Endothelial cell of umbilical vein (primary cell): ENCODE measurements around the gene CFAP20DC. TPM values are rescaled to one million over a fixed set of nuclear protein-coding genes. Genes with fewer than 3 reads are reported as not detected.

Experiments used
- BruUV-seq: library from RNA; stranded (reverse); fragments of 400-500 nt; replicated peaks from 2 replicates; lab custom pipeline; 2021; lab: Mats Ljungman, UMichigan
- CTCF ChIA-PET: fragments of 300-600, 350-600 bp; sonication (Branson Sonifier 250); formaldehyde crosslinking; loops from one replicate; lab custom pipeline; 2021; ENCODE audit warnings: antibody characterized with exemption, inconsistent platforms; lab: Charles Lee
- POLR2A ChIA-PET: fragments of 300-600, 350-600 bp; sonication (Branson Sonifier 250); formaldehyde crosslinking; loops from one replicate; lab custom pipeline; 2021; ENCODE audit warnings: antibody characterized with exemption, inconsistent platforms; lab: Charles Lee
- DNase-seq: peaks from one replicate; pipeline ENCODE4 v3.0.0-alpha.2; 2011; ENCODE audit warnings: low read depth, low spot score
- FAIRE-seq: peaks from 2 replicates; lab custom pipeline; 2011; peaks lifted over from hg19 to GRCh38; lab: Jason Lieb, UNC
- H2AFZ ChIP-seq: 2 replicates; pipeline ENCODE4 v1.6.0; 2012; ENCODE audit warnings: low read depth, low read length, control low read depth, inconsistent platforms
- H3K27ac ChIP-seq: 2 replicates; pipeline ENCODE4 v1.5.1; 2011; ENCODE audit warnings: low read depth, mild to moderate bottlenecking, control low read depth, low read length, moderate library complexity; ENCODE audit not compliant: insufficient read depth
- H3K27me3 ChIP-seq, 2 experiments: 2 replicates each; pipeline versions ENCODE4 v1.6.0 to v1.6.1; 2011; ENCODE audit warnings: low read length in 2 of 2, mixed read lengths in 1 of 2; ENCODE audit not compliant: control insufficient read depth in 2 of 2, insufficient read depth in 2 of 2
- H3K36me3 ChIP-seq, 2 experiments: 2 replicates in 1 of 2; 3 replicates in 1 of 2; pipeline ENCODE4 v1.5.1; 2011; ENCODE audit warnings: low read length in 2 of 2, mild to moderate bottlenecking in 1 of 2, moderate library complexity in 1 of 2; ENCODE audit not compliant: control insufficient read depth in 2 of 2, insufficient read depth in 2 of 2; ENCODE audit errors: extremely low read depth in 1 of 2
- H3K4me1 ChIP-seq: 3 replicates; pipeline ENCODE4 v1.5.1; 2011; ENCODE audit warnings: mild to moderate bottlenecking, low read length; ENCODE audit not compliant: control insufficient read depth, insufficient read depth; ENCODE audit errors: extremely low read depth
- H3K4me2 ChIP-seq: 2 replicates; pipeline ENCODE4 v1.6.1; 2011; ENCODE audit warnings: low read length, control low read depth, mixed read lengths; ENCODE audit not compliant: insufficient read depth
- H3K4me3 ChIP-seq, 3 experiments: fragments of 200-600 bp in 1 of 3; sonication (generic), shearing (Covaris generic) in 1 of 3; replicated peaks in 1 of 3; 2 replicates each; pipeline ENCODE4 v1.5.1; 2011 to 2016; ENCODE audit warnings: control low read depth in 3 of 3, low read length in 3 of 3, mild to moderate bottlenecking in 2 of 3, inconsistent platforms in 1 of 3, low read depth in 1 of 3, moderate library complexity in 1 of 3; ENCODE audit not compliant: insufficient read depth in 1 of 3
- H3K79me2 ChIP-seq: 2 replicates; pipeline ENCODE4 v1.6.0; 2012; ENCODE audit warnings: low read length, inconsistent platforms; ENCODE audit not compliant: control insufficient read depth, insufficient read depth
- H3K9ac ChIP-seq: replicated peaks from 2 replicates; pipeline ENCODE3; 2011; ENCODE audit warnings: low read length, control low read depth; ENCODE audit not compliant: insufficient read depth; ENCODE audit errors: extremely low read depth
- H3K9me1 ChIP-seq: replicated peaks from 3 replicates; pipeline ENCODE4 v1.6.0; 2011; ENCODE audit warnings: mild to moderate bottlenecking, low read length; ENCODE audit not compliant: control insufficient read depth, insufficient read depth; ENCODE audit errors: extremely low read depth
- H3K9me3 ChIP-seq: replicated peaks from 2 replicates; pipeline ENCODE4 v1.5.1; 2012; ENCODE audit warnings: low read length, inconsistent platforms; ENCODE audit not compliant: control insufficient read depth, insufficient read depth
- H4K20me1 ChIP-seq: replicated peaks from 2 replicates; pipeline ENCODE3; 2011; ENCODE audit warnings: mild to moderate bottlenecking, low read length; ENCODE audit not compliant: control insufficient read depth, insufficient read depth; ENCODE audit errors: extremely low read depth
- EZH2 ChIP-seq: IDR thresholded peaks from 2 replicates; pipeline ENCODE4 v1.6.1; 2012; ENCODE audit warnings: borderline replicate concordance, low read depth, mild to moderate bottlenecking, moderate library complexity, low read length, inconsistent platforms; ENCODE audit not compliant: severe bottlenecking
- FOS ChIP-seq: IDR thresholded peaks from 2 replicates; pipeline ENCODE4 v1.6.1; 2011; ENCODE audit warnings: mild to moderate bottlenecking, low read length, moderate library complexity, borderline replicate concordance; ENCODE audit not compliant: insufficient read depth
- GATA2 ChIP-seq: IDR thresholded peaks from 2 replicates; pipeline ENCODE4 v1.7.0; 2011; ENCODE audit warnings: low read depth, mild to moderate bottlenecking, moderate library complexity, mixed read lengths, low read length; ENCODE audit not compliant: insufficient read length, insufficient read depth
- JUN ChIP-seq: IDR thresholded peaks from 2 replicates; pipeline ENCODE4 v1.6.1; 2011; ENCODE audit warnings: borderline replicate concordance, low read depth; ENCODE audit not compliant: insufficient read length, insufficient read depth
- MAX ChIP-seq: IDR thresholded peaks from 2 replicates; pipeline ENCODE4 v1.6.1; 2011; ENCODE audit not compliant: insufficient read depth, insufficient read length
- MYC ChIP-seq: IDR thresholded peaks from one replicate; pipeline ENCODE4 v1.6.1; 2011; ENCODE audit warnings: mild to moderate bottlenecking, low read depth, low read length
- POLR2A ChIP-seq: IDR thresholded peaks from 2 replicates; pipeline ENCODE4 v1.6.1; 2012; ENCODE audit warnings: low read depth, mild to moderate bottlenecking, control low read depth, low read length
- POLR2AphosphoS5 ChIP-seq: IDR thresholded peaks from 2 replicates; pipeline ENCODE4 v1.6.1; 2012; ENCODE audit warnings: low read depth, mild to moderate bottlenecking, control low read depth, low read length, moderate library complexity; ENCODE audit not compliant: insufficient read depth
- dilution Hi-C: fragments of 300-500 bp; cut with MboI; formaldehyde crosslinking; loops from one replicate; pipeline ENCODE4 v1.15.0; 2019; ENCODE audit warnings: low sequenced_read_pairs; ENCODE audit not compliant: extremely low pct_ligation_motif_present
- intact Hi-C: fragments of 100-400 bp; cut with micrococcal nuclease; formaldehyde crosslinking; loops from one replicate; pipeline ENCODE4 v1.10.0; 2022
- polyA plus RNA-seq, 4 experiments: library from polyadenylated mRNA; depleted of rRNA in 3 of 4; stranded (reverse) in 3 of 4; unstranded in 1 of 4; fragments of >200 nt; gene quantifications; 2 replicates each; pipeline versions ENCODE4 v1.2.1 to v1.2.3, GENCODE V29; 2011 to 2012; ENCODE audit warnings: missing spikeins in 1 of 4
- total RNA-seq: library from RNA; stranded (reverse); gene quantifications from 2 replicates; pipeline ENCODE4 v1.2.3, GENCODE V29; 2021
- TF ChIP-seq, protein P1 (sequence below), 2 donors: IDR thresholded peaks; 1 replicate in 1 of 2; 2 replicates in 1 of 2; pipeline ENCODE4 v1.5.1; 2011; ENCODE audit warnings: low read length in 2 of 2, mild to moderate bottlenecking in 2 of 2, moderate library complexity in 2 of 2, control low read depth in 1 of 2, inconsistent platforms in 1 of 2, low read depth in 1 of 2; ENCODE audit not compliant: insufficient read depth in 1 of 2; ENCODE audit errors: extremely low read depth in 1 of 2

Gene CFAP20DC
- total and polyA plus RNA-seq, 2 donors (not counting 3 experiments of a cell fraction or from before 2014, with no cell fraction given) = 0.92 to 2.1 TPM

DNA sequence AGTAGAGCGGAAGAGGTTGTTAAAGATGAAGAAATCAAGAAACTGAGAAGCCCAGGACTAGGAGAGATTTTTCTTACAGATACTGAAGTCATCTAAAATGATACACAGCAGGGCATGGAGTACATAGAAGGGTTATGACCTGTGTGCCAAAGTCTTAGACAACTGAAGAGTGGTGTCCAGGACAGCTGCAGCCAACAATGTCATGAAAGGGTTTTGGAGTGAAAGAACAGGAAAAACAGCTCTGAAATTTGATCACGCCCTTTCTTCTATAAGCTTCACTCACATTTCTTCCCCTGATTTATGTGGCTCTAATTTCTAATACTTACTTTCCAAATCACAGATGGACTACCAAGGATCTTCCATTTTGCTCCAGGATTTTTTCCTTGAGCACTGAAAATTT, 3.0 kb downstream of the CFAP20DC start:
- Histone ChIP-seq H3K9me1 (no peaks in the 10 kb centered on the region), H3K27me3 (no peaks in the 10 kb centered on the region), H3K9ac (no peak overlapping the region), H3K36me3 (no peaks in the 10 kb centered on the region), H3K4me1 (peaks cover 6% of the 10 kb centered on the region), H3K4me2 (no peak overlapping the region), H3K27ac (no peak overlapping the region), H2AFZ (no peak overlapping the region), H3K4me3 (no peak overlapping the region), H3K79me2 (no peaks in the 10 kb centered on the region), H4K20me1 (no peaks in the 10 kb centered on the region), H3K9me3 (no peaks in the 10 kb centered on the region)
- ChIA-PET CTCF (interaction anchor here (0.7 kb wide), 1 partner anchor 10 kb away, joined by 3 read pairs; no protein-coding TSS in a partner anchor), POLR2A (no interaction called here)
- intact Hi-C loops = no loop called here
- FAIRE-seq = no peak
- no peak for DNase-seq
- TF ChIP-seq GATA2 (no peak), EZH2 (no peak), POLR2AphosphoS5 (no peak), MAX (no peak), FOS (no peak), MYC (no peak), POLR2A (no peak), JUN (no peak)
- TF ChIP-seq, protein P1, sequence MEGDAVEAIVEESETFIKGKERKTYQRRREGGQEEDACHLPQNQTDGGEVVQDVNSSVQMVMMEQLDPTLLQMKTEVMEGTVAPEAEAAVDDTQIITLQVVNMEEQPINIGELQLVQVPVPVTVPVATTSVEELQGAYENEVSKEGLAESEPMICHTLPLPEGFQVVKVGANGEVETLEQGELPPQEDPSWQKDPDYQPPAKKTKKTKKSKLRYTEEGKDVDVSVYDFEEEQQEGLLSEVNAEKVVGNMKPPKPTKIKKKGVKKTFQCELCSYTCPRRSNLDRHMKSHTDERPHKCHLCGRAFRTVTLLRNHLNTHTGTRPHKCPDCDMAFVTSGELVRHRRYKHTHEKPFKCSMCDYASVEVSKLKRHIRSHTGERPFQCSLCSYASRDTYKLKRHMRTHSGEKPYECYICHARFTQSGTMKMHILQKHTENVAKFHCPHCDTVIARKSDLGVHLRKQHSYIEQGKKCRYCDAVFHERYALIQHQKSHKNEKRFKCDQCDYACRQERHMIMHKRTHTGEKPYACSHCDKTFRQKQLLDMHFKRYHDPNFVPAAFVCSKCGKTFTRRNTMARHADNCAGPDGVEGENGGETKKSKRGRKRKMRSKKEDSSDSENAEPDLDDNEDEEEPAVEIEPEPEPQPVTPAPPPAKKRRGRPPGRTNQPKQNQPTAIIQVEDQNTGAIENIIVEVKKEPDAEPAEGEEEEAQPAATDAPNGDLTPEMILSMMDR (IDR thresholded peaks at IDR 0.05; ENCODE audit: extremely low read depth in 1 of 2, insufficient read depth in 1 of 2, low read depth in 1 of 2, low read length in 2 of 2) = no peak
- dilution Hi-C loops = no loop called here
- no TSS peak for BruUV-seq
